GM19463 (cell line): ENCODE data around the gene LMO7.
A peak's percentile ranks its signal among the peaks of the same experiment; 100 is the strongest.

ENCODE experiments used
- ATAC-seq: cut with Tn5 transposase; IDR thresholded peaks from one replicate; pipeline ENCODE4 v1.9.1; 2021; ENCODE audit warnings: mild to moderate bottlenecking, moderate library complexity; ENCODE audit not compliant: unreplicated experiment

The LMO7 gene

DNA sequence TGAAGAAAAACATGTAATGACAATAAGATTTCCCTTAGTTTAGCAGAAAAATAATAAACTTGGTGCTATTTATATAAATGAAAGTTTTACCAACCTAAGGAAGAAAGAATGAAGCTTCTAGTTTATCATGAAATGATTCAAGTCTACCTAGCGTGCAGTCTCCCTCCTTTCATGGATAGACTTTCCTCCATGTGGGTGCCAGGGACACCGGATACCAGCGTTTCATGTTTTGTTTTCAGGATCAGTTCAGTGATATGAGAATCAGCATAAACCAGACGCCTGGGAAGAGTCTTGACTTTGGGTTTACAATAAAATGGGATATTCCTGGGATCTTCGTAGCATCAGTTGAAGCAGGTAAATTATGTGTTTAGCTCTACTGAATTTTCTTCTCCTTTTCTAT, 196.7 kb downstream of the LMO7 start:
- no peak for ATAC-seq

GRCh38 chr13:75836441-75836840, 200.3 kb downstream of the LMO7 start:
- ATAC-seq = no peak

DNA sequence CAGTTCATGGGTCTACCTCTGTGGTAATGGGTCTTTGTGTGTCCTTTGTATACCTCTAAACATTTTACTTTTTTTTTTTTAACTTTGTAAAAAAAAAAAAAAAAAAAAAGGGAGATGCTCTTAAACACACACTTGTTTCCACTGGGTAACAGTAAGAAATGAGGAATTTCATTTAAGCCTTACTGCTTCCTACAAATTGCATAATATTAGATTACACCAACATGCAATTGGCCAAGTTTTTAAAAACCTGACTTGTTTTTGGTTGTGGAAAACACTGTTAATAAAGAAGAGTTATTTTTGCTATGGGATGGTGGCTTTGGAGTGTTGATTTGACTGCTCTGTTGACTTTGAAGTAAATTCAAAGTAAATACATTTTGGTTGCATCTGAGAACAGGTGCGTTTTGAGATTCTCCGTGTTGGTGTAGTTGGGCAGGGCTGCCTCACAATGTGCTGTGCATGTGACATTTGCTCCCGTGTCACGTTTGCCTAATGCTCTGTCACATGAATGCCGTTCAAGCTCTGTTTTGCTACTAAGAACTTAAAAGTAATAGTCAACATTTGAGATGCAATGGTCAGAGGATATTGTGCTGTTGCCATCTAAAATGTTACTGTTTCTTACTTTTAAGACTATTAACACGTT, 202.4 kb downstream of the LMO7 start:
- ATAC-seq = no peak

- ATAC-seq = no peak
Measured at GRCh38 chr13:75839406-75839805, 203.3 kb downstream of the LMO7 start.

DNA sequence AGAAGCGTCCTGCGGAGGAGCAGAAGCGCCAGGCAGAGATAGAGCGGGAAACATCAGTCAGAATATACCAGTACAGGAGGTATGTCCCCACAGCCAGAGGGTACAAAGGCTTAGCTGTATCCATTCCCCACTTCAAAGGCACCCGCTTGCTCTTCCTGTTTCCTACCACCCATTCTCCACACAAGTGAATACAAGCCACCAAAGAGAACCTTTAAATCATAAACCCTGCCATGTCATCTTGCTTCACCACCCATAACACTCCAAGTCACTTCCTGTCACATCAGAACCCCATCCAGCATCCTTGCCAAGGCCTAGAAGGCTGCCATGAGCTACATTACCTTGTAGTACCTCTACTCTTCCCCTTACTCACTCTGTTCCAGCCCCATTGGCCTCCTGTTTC, 205.8 kb downstream of the LMO7 start:
- no peak for ATAC-seq

DNA sequence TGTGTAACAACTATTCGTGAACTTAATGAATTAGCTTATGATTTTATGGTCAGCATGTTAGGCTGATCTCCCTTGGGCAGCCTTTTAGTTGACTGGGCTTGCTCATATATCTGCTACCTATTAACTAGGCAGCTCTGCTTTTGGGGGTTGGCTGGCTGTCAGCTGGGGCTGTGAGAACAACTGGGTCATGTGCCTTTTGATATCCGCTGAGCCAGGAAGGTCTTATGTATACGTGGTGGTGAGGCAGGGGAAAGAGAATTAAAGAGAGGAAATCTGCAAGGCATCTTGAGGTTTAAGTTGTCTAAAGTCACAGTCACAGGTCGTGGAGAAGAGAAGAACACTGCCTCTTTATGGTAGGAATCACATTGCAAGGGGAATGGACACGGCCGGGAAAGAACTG, 206.9 kb downstream of the LMO7 start:
- ATAC-seq = no peak

DNA sequence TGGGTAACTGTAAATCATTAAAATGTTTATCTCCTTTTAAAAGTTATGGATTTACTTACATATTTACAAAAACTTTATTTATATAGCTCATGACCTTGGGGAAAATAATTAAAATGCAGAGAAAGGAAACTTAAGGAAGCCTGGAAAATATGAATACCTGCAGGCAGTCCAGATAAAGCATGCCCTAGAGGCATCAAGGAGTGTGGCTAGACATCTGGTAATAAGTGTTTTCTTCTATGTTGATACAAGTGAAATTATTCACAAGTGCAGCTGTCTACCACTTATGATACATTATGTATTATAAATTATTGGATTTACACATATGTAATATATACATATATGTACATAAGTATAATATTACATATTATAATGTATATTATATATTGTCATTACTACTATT, 207.9 kb downstream of the LMO7 start:
- ATAC-seq = no peak

GRCh38 chr13:75847588-75847987, 211.5 kb downstream of the LMO7 start:
- ATAC-seq = peak; percentile 63

- no peak for ATAC-seq
Measured at GRCh38 chr13:75850916-75851315, 214.8 kb downstream of the LMO7 start.

- ATAC-seq = no peak
Measured at GRCh38 chr13:75855216-75855615, 219.1 kb downstream of the LMO7 start.

DNA sequence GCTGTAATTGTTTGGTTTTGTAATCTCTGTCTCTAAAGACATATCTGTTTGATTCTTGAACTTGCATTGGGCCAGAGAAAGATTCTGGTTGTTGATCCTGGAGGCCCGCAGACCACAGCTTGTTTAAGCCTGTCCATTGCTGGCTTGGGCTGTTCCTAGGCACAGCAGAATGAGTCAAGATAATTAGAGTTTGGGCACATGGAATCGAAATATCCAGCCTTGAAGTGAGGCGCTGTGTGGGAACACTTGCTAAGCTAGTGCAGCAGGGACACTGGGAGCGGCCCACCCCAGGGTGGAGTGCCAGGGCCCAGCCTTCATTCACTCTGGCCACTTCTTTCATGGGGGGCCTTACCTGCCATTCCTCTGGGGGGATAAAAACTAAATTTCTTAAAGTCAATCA, 219.7 kb downstream of the LMO7 start:
- ATAC-seq = no peak

GRCh38 chr13:75857291-75857690, 221.2 kb downstream of the LMO7 start:
- no peak for ATAC-seq

DNA sequence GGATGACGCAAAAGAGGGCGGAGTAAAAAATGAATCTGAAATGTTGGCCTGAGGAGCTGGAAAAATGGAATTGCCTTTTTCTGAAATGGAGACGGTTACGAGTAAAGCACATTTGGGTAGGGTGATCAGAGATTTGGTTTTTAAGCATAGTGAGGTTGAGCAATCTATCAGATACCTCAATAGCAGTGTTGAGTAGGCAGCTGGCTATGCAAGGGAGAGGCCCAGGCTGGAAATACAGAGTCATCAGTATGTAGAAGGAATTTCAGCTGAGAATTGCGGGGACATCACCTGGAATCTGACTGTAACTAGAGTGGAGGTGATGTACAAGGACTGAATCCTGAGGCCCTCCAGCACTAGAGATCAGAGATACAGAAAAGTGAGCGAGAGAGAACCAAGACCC, 224.8 kb downstream of the LMO7 start:
- ATAC-seq = no peak

GRCh38 chr13:75861786-75862185, 225.7 kb downstream of the LMO7 start:
- no peak for ATAC-seq

DNA sequence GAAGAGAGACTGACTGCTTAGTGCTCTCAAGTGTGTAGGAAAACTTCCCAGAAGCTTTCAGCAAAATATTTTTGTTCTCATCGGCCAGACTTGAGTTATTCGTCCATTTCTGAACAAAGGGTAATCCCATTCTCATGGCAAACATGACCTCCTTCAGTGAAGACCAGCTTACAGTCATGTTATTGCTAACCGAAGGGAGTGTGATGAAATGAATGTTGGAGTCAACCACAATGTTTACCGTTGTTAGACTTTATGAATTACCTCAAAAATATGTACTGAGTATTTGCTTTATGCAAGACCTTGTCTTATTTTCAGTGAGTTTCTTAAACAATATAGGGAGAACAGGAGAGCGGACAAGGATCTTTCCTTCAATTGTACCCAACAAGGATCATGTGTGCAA, 228.6 kb downstream of the LMO7 start:
- ATAC-seq = no peak

- ATAC-seq = no peak
Measured at GRCh38 chr13:75867379-75868117, 231.4 kb downstream of the LMO7 start.

DNA sequence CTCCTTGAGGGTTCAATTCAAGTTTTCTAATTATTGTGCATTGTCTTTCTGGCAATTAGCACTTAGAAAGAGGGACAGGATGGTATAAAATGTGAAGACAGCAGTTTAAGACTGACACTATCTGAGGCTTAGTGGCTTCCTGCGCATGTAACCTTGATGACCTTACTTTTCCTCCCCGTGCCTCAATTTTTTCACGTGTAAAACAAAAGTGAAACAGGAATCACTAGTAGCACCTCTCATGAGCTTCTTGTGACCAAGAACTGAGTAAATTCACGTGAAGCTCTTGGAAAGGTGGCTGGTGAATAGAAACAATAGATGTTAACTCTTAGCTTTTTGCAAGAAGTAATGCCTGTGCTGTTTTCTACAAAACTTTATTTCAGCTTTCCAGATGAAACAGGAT, 233.9 kb downstream of the LMO7 start:
- ATAC-seq = no peak

GRCh38 chr13:75870397-75870903, 234.3 kb downstream of the LMO7 start:
- no peak for ATAC-seq

DNA sequence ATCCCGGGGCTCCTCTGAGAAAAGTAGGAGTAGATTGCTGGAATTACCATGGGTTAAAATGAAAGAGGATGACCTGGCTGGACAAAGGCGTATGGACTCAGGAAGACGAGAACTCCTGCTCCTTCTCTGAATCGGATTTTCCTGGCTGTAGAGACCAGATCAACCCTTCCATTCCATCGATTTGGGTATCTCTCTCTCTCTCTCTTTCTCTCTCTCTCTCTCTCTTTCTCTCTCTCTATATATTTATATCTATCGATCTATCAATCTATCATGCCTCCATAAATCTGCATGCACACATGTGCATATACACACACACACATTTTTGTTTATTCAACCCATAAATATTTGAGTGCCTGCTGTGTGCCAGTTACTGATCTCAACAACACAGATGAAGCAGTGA, 234.9 kb downstream of the LMO7 start:
- no peak for ATAC-seq

GRCh38 chr13:75872980-75873379, 236.8 kb downstream of the LMO7 start:
- ATAC-seq = no peak

DNA sequence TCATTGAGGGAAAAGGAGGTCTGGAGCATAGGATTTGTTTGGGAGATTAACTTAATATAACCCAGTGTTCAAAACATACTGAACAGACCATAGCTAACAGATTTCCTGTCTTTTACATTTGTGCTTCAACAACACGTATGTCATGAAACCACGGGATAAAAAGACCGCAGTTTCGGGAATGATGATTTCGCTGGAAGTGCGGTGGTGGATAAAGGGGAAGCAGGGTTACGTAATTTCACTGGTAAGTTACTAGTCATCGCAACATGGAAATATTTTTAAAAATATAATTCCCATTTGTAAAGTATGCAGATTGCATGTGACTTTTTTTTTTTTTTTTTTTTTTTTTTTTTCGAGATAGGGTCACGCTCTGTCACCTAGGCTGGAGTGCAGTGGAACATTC, 237.4 kb downstream of the LMO7 start:
- no peak for ATAC-seq

GRCh38 chr13:75875450-75875849, 239.3 kb downstream of the LMO7 start:
- ATAC-seq = no peak
